HG02970 (cell line): Measurements from ENCODE around the gene FN1.
"Not testable (repeated sequence)": the region's sequence is repeated elsewhere in the genome, so short reads cannot be mapped to it uniquely, and the experiment has no call there.

ENCODE experiments used
- ATAC-seq: cut with Tn5 transposase; IDR thresholded peaks from one replicate; pipeline ENCODE4 v1.9.1; 2021; ENCODE audit warnings: mild to moderate bottlenecking, moderate library complexity, moderate number of reproducible peaks; ENCODE audit not compliant: unreplicated experiment, low FRiP score

FN1 gene

GRCh38 chr2:215370112-215370965 is 65.5 kb downstream of the FN1 start:
- ATAC-seq = no peak

GRCh38 chr2:215369181-215369760 is 66.6 kb downstream of the FN1 start:
- no peak for ATAC-seq

- ATAC-seq = no peak
Observed at GRCh38 chr2:215368493-215368809, 67.4 kb downstream of the FN1 start.

GRCh38 chr2:215367662-215368492 is 68.0 kb downstream of the FN1 start:
- no peak for ATAC-seq

GRCh38 chr2:215366440-215367032 is 69.3 kb downstream of the FN1 start:
- no peak for ATAC-seq

- ATAC-seq = no peak
Observed at GRCh38 chr2:215365184-215365658, 70.6 kb downstream of the FN1 start.

GRCh38 chr2:215364157-215365155 is 71.4 kb downstream of the FN1 start:
- ATAC-seq = no peak

- ATAC-seq = no peak
Observed at GRCh38 chr2:215363461-215364156, 72.3 kb downstream of the FN1 start.

GRCh38 chr2:215363039-215363438 is 72.8 kb downstream of the FN1 start:
- no peak for ATAC-seq

GRCh38 chr2:215362562-215362904 is 73.3 kb downstream of the FN1 start:
- ATAC-seq = no peak

GRCh38 chr2:215361876-215362561 is 73.8 kb downstream of the FN1 start:
- no peak for ATAC-seq

GRCh38 chr2:215361211-215361875 is 74.5 kb downstream of the FN1 start:
- ATAC-seq = no peak

- ATAC-seq = no peak
Observed at GRCh38 chr2:215360596-215360995, 75.3 kb downstream of the FN1 start.

- not testable (repeated sequence) for ATAC-seq
Observed at GRCh38 chr2:215360059-215360458, 75.8 kb downstream of the FN1 start.

GRCh38 chr2:215359576-215359922 is 76.3 kb downstream of the FN1 start:
- no peak for ATAC-seq

GRCh38 chr2:215358891-215359575 is 76.8 kb downstream of the FN1 start:
- no peak for ATAC-seq

- no peak for ATAC-seq
Observed at GRCh38 chr2:215358312-215358845, 77.5 kb downstream of the FN1 start.
